Adrenal gland (tissue), 12 donors: Measurements from ENCODE around the gene FOXJ3. TPM values are rescaled to one million over a fixed set of nuclear protein-coding genes. Genes with fewer than 3 reads are reported as not detected.

Experiments used
- DNase-seq, 7 donors: peaks; one replicate each; pipeline ENCODE4 v3.0.0-alpha.2; 2019 to 2020
- H3K27ac ChIP-seq, 5 donors: fragments of 200-600 bp; sonication (generic) in 4 of 5; 1 replicate in 3 of 5; 2 replicates in 2 of 5; pipeline versions ENCODE4 v1.5.1 to v1.8.0; 2016 to 2020; ENCODE audit warnings: mild to moderate bottlenecking in 1 of 5
- H3K27me3 ChIP-seq: fragments of 200-600 bp; 2 replicates; pipeline ENCODE4 v1.8.0; 2021
- H3K36me3 ChIP-seq, 2 donors: fragments of 200-600 bp; replicated peaks in 1 of 2; 1 replicate in 1 of 2; 2 replicates in 1 of 2; pipeline versions ENCODE4 v1.5.1 to v1.8.0; 2018 to 2022
- H3K4me1 ChIP-seq, 2 donors: fragments of 200-600 bp; replicated peaks in 1 of 2; 1 replicate in 1 of 2; 2 replicates in 1 of 2; pipeline versions ENCODE4 v1.5.1 to v1.8.0; 2018 to 2021
- H3K4me3 ChIP-seq, 4 donors: fragments of 200-600 bp; sonication (generic) in 3 of 4; one replicate each; pipeline ENCODE4 v1.5.1; 2016 to 2018
- H3K9me3 ChIP-seq, 3 donors: fragments of 200-600 bp; sonication (generic) in 1 of 3; replicated peaks in 1 of 3; 1 replicate in 2 of 3; 2 replicates in 1 of 3; pipeline versions ENCODE4 v1.5.1 to v1.8.0; 2016 to 2021
- CTCF ChIP-seq, 6 experiments: fragments of 450-650 bp in 4 of 6; fragments of 200-600 bp in 2 of 6; sonication (generic) in 1 of 6; IDR thresholded peaks; 1 replicate in 5 of 6; 2 replicates in 1 of 6; pipeline versions ENCODE4 v1.5.1 to v1.8.0; 2016 to 2021; ENCODE audit warnings: antibody characterized with exemption in 6 of 6, mild to moderate bottlenecking in 2 of 6, moderate library complexity in 1 of 6
- POLR2A ChIP-seq, 2 donors: fragments of 450-650 bp; IDR thresholded peaks; one replicate each; pipeline ENCODE4 v1.6.1; 2017; ENCODE audit warnings: antibody characterized with exemption in 2 of 2, mild to moderate bottlenecking in 2 of 2, moderate library complexity in 1 of 2
- WGBS, 4 donors: extraction: QIAGEN DNeasy Blood & Tissue Kit in 2 of 4; methylation state at CpG; one replicate each; pipeline versions ENCODE4 v1.1.5 to v1.1.7; 2013 to 2017; 5-methylcytosine and 5-hydroxymethylcytosine counted together
- intact Hi-C, 2 donors: fragments of 100-400 bp; cut with DNase I; formaldehyde crosslinking; loops; one replicate each; pipeline versions ENCODE4 v1.14.1 to v1.15.0; 2022 to 2023
- polyA plus RNA-seq, 3 donors: library from polyadenylated mRNA; stranded (reverse); fragments of 200-250 nt in 2 of 3; fragments of 350-450 nt in 1 of 3; fragmentation: Illumina TruSeq in 1 of 3; extraction: RNeasy Lipid Tissue Mini Kit (QIAGEN cat#74804) in 1 of 3; gene quantifications; one replicate each; pipeline ENCODE4 v1.2.3, GENCODE V29; 2013 to 2014
- total RNA-seq, 9 donors: library from RNA; depleted of rRNA in 4 of 9; stranded (reverse); fragments of >200 nt in 4 of 9; fragments of 120-200 nt in 1 of 9; fragmentation: NEBNext Ultra II Directional in 1 of 9; extraction: Animal tissue kit (Norgen Biotek cat#: 25700) in 1 of 9; gene quantifications; one replicate each; pipeline versions ENCODE4 v1.1.0 to v1.2.4, GENCODE V29; 2013 to 2023
- donor health status: healthy with polysubstance abuse.
- donor health status: Bipolar disorder and iron deficiency.
- donor health status: DM: yes; HTN: yes; CAD: no.
- donor health status: DM: no; HTN: no; CAD: no.
- donor health status: DM: no; HTN: no; CAD: no.
- donor health status: DM: yes; HTN: yes; CAD: no.

FOXJ3 gene
- total and polyA plus RNA-seq, 12 donors = 8.4 to 58.5 (median 33.4) TPM

- H3K9me3 ChIP-seq = no peaks in the 10 kb centered on the region
- no peak for DNase-seq
- intact Hi-C loops = no loop called here
- no peaks in the 10 kb centered on the region for H3K27me3 ChIP-seq
- no peaks in the 10 kb centered on the region for H3K36me3 ChIP-seq
- no peak overlapping the region for H3K27ac ChIP-seq
- 76 to 81% (median 81%) methylated on average over 3 of the region's 3 CpGs for WGBS, 4 donors
- no peaks in the 10 kb centered on the region for H3K4me1 ChIP-seq
- no peak overlapping the region for H3K4me3 ChIP-seq
- TF ChIP-seq CTCF (IDR thresholded peaks at IDR 0.05) (no peak), POLR2A (IDR thresholded peaks at IDR 0.05) (no peak)
Observed at GRCh38 chr1:42128964-42129363, 206.1 kb downstream of the FOXJ3 start.

- H3K27me3 ChIP-seq = no peaks in the 10 kb centered on the region
- WGBS, 4 donors = 58 to 83% (median 72%) methylated on average over 1 to 2 of the region's 2 CpGs
- H3K4me3 ChIP-seq = no peak overlapping the region
- H3K36me3 ChIP-seq = no peaks in the 10 kb centered on the region
- no peaks in the 10 kb centered on the region for H3K9me3 ChIP-seq
- H3K27ac ChIP-seq = no peak overlapping the region
- H3K4me1 ChIP-seq = no peaks in the 10 kb centered on the region
- DNase-seq = no peak
- TF ChIP-seq POLR2A (IDR thresholded peaks at IDR 0.05) (no peak), CTCF (IDR thresholded peaks at IDR 0.05) (no peak)
- intact Hi-C loops = no loop called here
Observed at GRCh38 chr1:42128499-42128898, 206.5 kb downstream of the FOXJ3 start.

GRCh38 chr1:42127767-42128166, 207.3 kb downstream of the FOXJ3 start:
- Histone ChIP-seq H3K4me3 (no peak overlapping the region), H3K27ac (no peak overlapping the region), H3K27me3 (no peaks in the 10 kb centered on the region), H3K4me1 (no peaks in the 10 kb centered on the region), H3K9me3 (no peaks in the 10 kb centered on the region), H3K36me3 (no peaks in the 10 kb centered on the region)
- intact Hi-C loops = no loop called here
- no peak for DNase-seq
- 82 to 95% (median 86%) methylated on average over 6 of the region's 6 CpGs for WGBS, 4 donors
- no peak for TF ChIP-seq CTCF (IDR thresholded peaks at IDR 0.05)
- TF ChIP-seq POLR2A (IDR thresholded peaks at IDR 0.05) = no peak

Other genes with a start within 250 kb of the FOXJ3 start
- gene GUCA2B, start 181.8 kb downstream of the FOXJ3 start, total RNA-seq = not detected
- gene GUCA2B, start 181.8 kb downstream of the FOXJ3 start, polyA plus RNA-seq = not detected
- gene GUCA2A, start 170.5 kb downstream of the FOXJ3 start, total RNA-seq = not detected
- gene GUCA2A, start 170.5 kb downstream of the FOXJ3 start, polyA plus RNA-seq = under 1 TPM in 1 of 3 donors, not detected in 2; 0.61 TPM
- 1 to 10 TPM in 2 of 9 donors, under 1 TPM in 7; 0.09 to 4.0 (median 0.43) TPM for gene RIMKLA, start 45.6 kb upstream of the FOXJ3 start, total RNA-seq
- gene RIMKLA, start 45.6 kb upstream of the FOXJ3 start, polyA plus RNA-seq = under 1 TPM; 0.07 to 0.35 (median 0.16) TPM
- gene ZMYND12, start 120.8 kb upstream of the FOXJ3 start, total RNA-seq = 10 to 100 TPM in 1 of 9 donors, 1 to 10 TPM in 8; 1.2 to 12.2 (median 4.5) TPM
- gene ZMYND12, start 120.8 kb upstream of the FOXJ3 start, polyA plus RNA-seq = 1 to 10 TPM; 2.7 to 6.1 (median 2.7) TPM
- 100 to 1,000 TPM in 3 of 9 donors, 10 to 100 TPM in 6; 48.7 to 141 (median 89.1) TPM for gene PPCS, start 121.3 kb upstream of the FOXJ3 start, total RNA-seq
- gene PPCS, start 121.3 kb upstream of the FOXJ3 start, polyA plus RNA-seq = 100 to 1,000 TPM in 1 of 3 donors, 10 to 100 TPM in 2; 85.9 to 191 (median 92.7) TPM
- gene CCDC30, start 128.1 kb upstream of the FOXJ3 start, total RNA-seq = 1 to 10 TPM; 1.8 to 8.3 (median 5.4) TPM
- gene CCDC30, start 128.1 kb upstream of the FOXJ3 start, polyA plus RNA-seq = 1 to 10 TPM; 2.9 to 3.5 (median 3.4) TPM